Esophagus squamous epithelium (tissue), 4 donors: ENCODE data around the gene DLGAP1.

Experiments
- POLR2A ChIP-seq, 4 donors: fragments of 450-650 bp; IDR thresholded peaks; one replicate each; pipeline ENCODE4 v1.6.1; 2017; ENCODE audit warnings: antibody characterized with exemption in 4 of 4, mild to moderate bottlenecking in 4 of 4, moderate library complexity in 3 of 4
- TF ChIP-seq, protein P1 (sequence below), 6 experiments: fragments of 450-650 bp in 4 of 6; fragments of 200-600 bp in 2 of 6; sonication (generic) in 2 of 6; IDR thresholded peaks; one replicate each; pipeline ENCODE4 v1.5.1; 2016 to 2019; ENCODE audit warnings: antibody characterized with exemption in 6 of 6, mild to moderate bottlenecking in 4 of 6, moderate library complexity in 4 of 6

DNA sequence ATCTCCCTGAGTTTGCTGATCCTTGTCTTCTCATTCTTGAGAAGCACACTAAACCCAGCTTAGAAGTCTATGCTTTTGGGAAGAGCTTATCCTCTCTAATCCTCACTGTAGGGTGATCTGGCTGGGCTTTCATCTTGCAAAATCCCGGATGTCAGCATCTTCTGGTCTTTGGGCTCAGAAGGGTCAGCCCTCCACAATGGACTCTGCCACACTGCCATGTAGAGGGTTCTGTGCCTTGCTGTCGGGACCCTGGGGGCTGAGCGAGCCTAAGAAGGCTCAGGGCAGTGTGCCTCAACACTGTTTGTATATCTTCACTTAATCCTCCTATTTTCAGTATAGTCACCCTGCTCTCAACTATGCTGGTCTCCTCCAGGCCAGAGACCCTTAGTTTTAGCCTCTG, 902.8 kb downstream of the DLGAP1 start:
- TF ChIP-seq POLR2A (IDR thresholded peaks at IDR 0.05) = no peak
- TF ChIP-seq, protein P1, sequence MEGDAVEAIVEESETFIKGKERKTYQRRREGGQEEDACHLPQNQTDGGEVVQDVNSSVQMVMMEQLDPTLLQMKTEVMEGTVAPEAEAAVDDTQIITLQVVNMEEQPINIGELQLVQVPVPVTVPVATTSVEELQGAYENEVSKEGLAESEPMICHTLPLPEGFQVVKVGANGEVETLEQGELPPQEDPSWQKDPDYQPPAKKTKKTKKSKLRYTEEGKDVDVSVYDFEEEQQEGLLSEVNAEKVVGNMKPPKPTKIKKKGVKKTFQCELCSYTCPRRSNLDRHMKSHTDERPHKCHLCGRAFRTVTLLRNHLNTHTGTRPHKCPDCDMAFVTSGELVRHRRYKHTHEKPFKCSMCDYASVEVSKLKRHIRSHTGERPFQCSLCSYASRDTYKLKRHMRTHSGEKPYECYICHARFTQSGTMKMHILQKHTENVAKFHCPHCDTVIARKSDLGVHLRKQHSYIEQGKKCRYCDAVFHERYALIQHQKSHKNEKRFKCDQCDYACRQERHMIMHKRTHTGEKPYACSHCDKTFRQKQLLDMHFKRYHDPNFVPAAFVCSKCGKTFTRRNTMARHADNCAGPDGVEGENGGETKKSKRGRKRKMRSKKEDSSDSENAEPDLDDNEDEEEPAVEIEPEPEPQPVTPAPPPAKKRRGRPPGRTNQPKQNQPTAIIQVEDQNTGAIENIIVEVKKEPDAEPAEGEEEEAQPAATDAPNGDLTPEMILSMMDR (IDR thresholded peaks at IDR 0.05) = no peak
